HepG2 (cell line): Measurements from ENCODE around the gene KIF13A. TPM values are rescaled to one million over a fixed set of nuclear protein-coding genes. Genes with fewer than 3 reads are reported as not detected.

Source experiments
- ATAC-seq: fragments of 200-7000 bp; cut with Tn5 transposase; 3 replicates; pipeline ENCODE4 v1.9.1; 2020; ENCODE audit warnings: mild to moderate bottlenecking, moderate library complexity
- BruUV-seq: library from RNA; stranded (reverse); fragments of 400-500 nt; replicated peaks from 2 replicates; lab custom pipeline; 2021; lab: Mats Ljungman, UMichigan
- CTCF ChIA-PET: fragments of 300-600 bp; formaldehyde crosslinking; extraction: SDS; loops from one replicate; lab custom pipeline; 2021; ENCODE audit warnings: low total read pairs, inconsistent platforms, low intra/inter-chr PET ratio; lab: Yijun Ruan, JAX
- POLR2A ChIA-PET: fragments of 350-600 bp; sonication (Branson Sonifier 250); formaldehyde crosslinking; loops from one replicate; lab custom pipeline; 2020; ENCODE audit warnings: antibody characterized with exemption, inconsistent platforms; lab: Yijun Ruan, JAX
- DNase-seq: peaks from one replicate; pipeline ENCODE4 v3.0.0-alpha.2; 2015; ENCODE audit warnings: low spot score
- FAIRE-seq: peaks from 3 replicates; lab custom pipeline; 2011; peaks lifted over from hg19 to GRCh38; lab: Jason Lieb, UNC
- H2AFZ ChIP-seq: one replicate; pipeline ENCODE4 v1.6.1; 2011; ENCODE audit warnings: low read length, inconsistent platforms
- H3K27ac ChIP-seq: fragments of 300-600 bp; 3 replicates; pipeline ENCODE4 v1.8.0; 2011; ENCODE audit warnings: mixed run types, mild to moderate bottlenecking, mixed read lengths, low read length, inconsistent platforms; ENCODE audit not compliant: insufficient read depth; ENCODE audit errors: extremely low read length
- H3K27me3 ChIP-seq, 2 experiments: fragments of 200-600 bp in 1 of 2; 2 replicates in 1 of 2; 3 replicates in 1 of 2; pipeline versions ENCODE4 v1.6.0 to v1.8.0; 2011; ENCODE audit warnings: low read length in 2 of 2, mild to moderate bottlenecking in 2 of 2, moderate library complexity in 2 of 2, inconsistent platforms in 1 of 2; ENCODE audit not compliant: insufficient read depth in 2 of 2, control insufficient read depth in 1 of 2
- H3K36me3 ChIP-seq, 2 experiments: fragments of 200-600 bp in 1 of 2; replicated peaks in 1 of 2; 2 replicates in 1 of 2; 3 replicates in 1 of 2; pipeline versions ENCODE4 v1.5.1 to v1.8.0; 2011; ENCODE audit warnings: low read length in 2 of 2, inconsistent platforms in 1 of 2; ENCODE audit not compliant: insufficient read depth in 2 of 2, control insufficient read depth in 1 of 2
- H3K4me1 ChIP-seq: 2 replicates; pipeline ENCODE4 v1.5.1; 2012; ENCODE audit warnings: low read length, inconsistent platforms; ENCODE audit not compliant: insufficient read depth
- H3K4me2 ChIP-seq: 2 replicates; pipeline ENCODE4 v1.6.0; 2011; ENCODE audit warnings: low read depth, low read length, inconsistent platforms
- H3K4me3 ChIP-seq, 3 experiments: fragments of 200-600 bp in 1 of 3; sonication (generic), shearing (Covaris generic) in 1 of 3; replicated peaks in 1 of 3; 2 replicates each; pipeline ENCODE4 v1.5.1; 2011 to 2016; ENCODE audit warnings: low read length in 3 of 3, inconsistent platforms in 2 of 3, low read depth in 2 of 3, mild to moderate bottlenecking in 2 of 3, control low read depth in 1 of 3, mixed read lengths in 1 of 3; ENCODE audit not compliant: insufficient read depth in 1 of 3
- H3K79me2 ChIP-seq: one replicate; pipeline ENCODE4 v1.6.1; 2011; ENCODE audit warnings: low read length, inconsistent platforms; ENCODE audit not compliant: insufficient read depth
- H3K9ac ChIP-seq: 2 replicates; pipeline ENCODE4 v1.6.0; 2011; ENCODE audit warnings: mild to moderate bottlenecking, low read depth, low read length, inconsistent platforms; ENCODE audit not compliant: insufficient read depth
- H3K9me3 ChIP-seq: 2 replicates; pipeline ENCODE4 v1.5.1; 2012; ENCODE audit warnings: mild to moderate bottlenecking, low read length
- H4K20me1 ChIP-seq: 2 replicates; pipeline ENCODE4 v1.6.0; 2011; ENCODE audit warnings: inconsistent platforms, mild to moderate bottlenecking, low read length, moderate library complexity; ENCODE audit not compliant: insufficient read depth
- ATF7 ChIP-seq, 2 experiments: fragments of 450-650 bp in 1 of 2; sonication (generic) in 1 of 2; formaldehyde crosslinking in 1 of 2; IDR thresholded peaks; 2 replicates each; pipeline versions ENCODE4 v1.4.0 to v1.6.1; 2016 to 2020; ENCODE audit warnings: antibody characterized with exemption in 1 of 2, mild to moderate bottlenecking in 1 of 2, missing genetic modification reagents in 1 of 2
- CBFB ChIP-seq: sonication (generic); formaldehyde crosslinking; IDR thresholded peaks from 2 replicates; pipeline ENCODE4 v1.4.0; 2020; ENCODE audit warnings: missing genetic modification reagents
- GTF3A ChIP-seq: sonication (generic); formaldehyde crosslinking; conservative IDR thresholded peaks from 2 replicates; pipeline ENCODE4 v1.4.0; 2020; ENCODE audit warnings: mild to moderate bottlenecking, missing genetic modification reagents
- WGBS: methylation state at CpG from one replicate; pipeline ENCODE4 v1.1.6; 2017; ENCODE audit warnings: low lambda C conversion rate; 5-methylcytosine and 5-hydroxymethylcytosine counted together
- in situ Hi-C: cut with HindIII; loops from 2 replicates; pipeline ENCODE4 v1.10.0; 2017; ENCODE audit warnings: low pct_unique_long_range_greater_than_20kb; ENCODE audit not compliant: extremely low pct_ligation_motif_present
- intact Hi-C: fragments of 100-400 bp; cut with micrococcal nuclease; formaldehyde crosslinking; loops from one replicate; pipeline ENCODE4 v1.10.0; 2022; ENCODE audit not compliant: unreplicated experiment
- polyA plus RNA-seq, 8 experiments: library from polyadenylated mRNA; depleted of rRNA in 3 of 8; stranded (reverse) in 7 of 8; unstranded in 1 of 8; fragments of >200 nt; fragmentation: Illumina TruSeq in 4 of 8; extraction: Trizol in 4 of 8; gene quantifications; 2 replicates each; pipeline versions ENCODE4 v1.2.1 to v1.2.3, GENCODE V29; 2011 to 2016; ENCODE audit warnings: low read depth in 4 of 8, missing spikeins in 1 of 8, mixed read lengths in 1 of 8; ENCODE audit not compliant: insufficient read depth in 1 of 8
- total RNA-seq, 5 experiments: library from RNA; depleted of rRNA; stranded (reverse); fragments of >200 nt; fragmentation: Illumina TruSeq; extraction: Trizol; gene quantifications; 2 replicates each; pipeline ENCODE4 v1.2.3, GENCODE V29; 2016; ENCODE audit warnings: low read depth in 1 of 5

The KIF13A gene
- total and polyA plus RNA-seq, 2 of the 13 experiments (the other 11 are each of a cell fraction or from before 2014, with no cell fraction given), result 21.1 to 37.2 TPM

DNA sequence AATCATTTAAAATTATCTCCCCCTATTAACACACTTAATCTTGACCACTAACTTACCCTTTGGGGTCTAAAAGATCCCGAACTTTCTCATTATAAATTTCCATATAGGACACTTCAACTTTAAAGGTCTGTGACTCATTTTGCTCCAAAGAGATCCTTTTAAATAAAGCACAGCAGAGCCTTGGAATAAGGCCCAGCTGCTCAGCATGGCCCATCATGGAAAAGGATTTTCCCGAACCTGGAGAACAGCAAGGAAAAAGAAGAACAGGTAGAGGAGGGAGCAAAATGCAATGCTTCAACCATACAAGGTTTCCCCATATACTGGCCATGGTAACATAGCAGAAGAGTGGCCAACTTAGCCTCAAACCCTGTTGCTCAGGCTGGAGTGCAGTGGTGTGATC, 132.1 kb downstream of the KIF13A start:
- CTCF ChIA-PET, result no interaction called here
- Histone ChIP-seq H3K9me3 (no peaks in the 10 kb centered on the region), H3K27me3 (no peaks in the 10 kb centered on the region), H3K4me2 (no peak overlapping the region), H3K79me2 (no peaks in the 10 kb centered on the region), H3K4me1 (no peaks in the 10 kb centered on the region)
- FAIRE-seq, result no peak
- 96% methylated on average over 2 of the region's 2 CpGs for WGBS
- ATAC-seq, result no peak
- no peak for TF ChIP-seq CBFB (CRISPR knock-in tag)
- TF ChIP-seq, all 625 proteins: peak for 0
- intact Hi-C loops (no loop called here), in situ Hi-C loops (no loop called here)
- peaks cover 4 to 22% of the 10 kb centered on the region in 2 experiments for H3K36me3 ChIP-seq
- no TSS peak for BruUV-seq
- H2AFZ ChIP-seq, result no peak overlapping the region
- H4K20me1 ChIP-seq, result no peaks in the 10 kb centered on the region
- H3K9ac ChIP-seq, result no peak overlapping the region
- no peak overlapping the region for H3K4me3 ChIP-seq
- POLR2A ChIA-PET, result no interaction called here
- H3K27ac ChIP-seq, result no peak overlapping the region
- no peak for DNase-seq

DNA sequence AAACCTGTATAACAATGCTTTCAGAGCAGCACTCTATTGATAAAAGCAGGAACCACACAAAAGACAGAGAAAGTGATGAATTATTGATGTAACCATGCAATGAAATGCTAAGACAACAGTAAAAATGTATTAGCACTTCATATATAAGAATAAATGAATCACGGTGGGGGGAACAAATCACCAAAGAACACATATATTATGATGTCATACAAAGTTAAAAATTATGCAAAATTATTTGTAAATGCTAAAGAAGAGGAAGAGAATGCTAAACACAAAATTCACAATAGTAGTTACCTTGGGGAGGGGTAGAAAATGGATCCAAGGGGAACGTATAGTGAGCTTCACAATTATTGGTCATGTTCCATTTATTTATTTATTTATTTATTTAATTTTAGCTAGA, 133.9 kb downstream of the KIF13A start:
- no peak for ATAC-seq
- intact Hi-C loops, result no loop called here

More for the DNA sequence above, 133.9 kb downstream of the KIF13A start:
- DNase-seq, result no peak
- H4K20me1 ChIP-seq, result no peaks in the 10 kb centered on the region
- no peak overlapping the region for H3K27ac ChIP-seq
- no peaks in the 10 kb centered on the region for H3K9me3 ChIP-seq
- 99% methylated on average over 2 of the region's 2 CpGs for WGBS
- H3K36me3 ChIP-seq, result peaks cover 4 to 40% of the 10 kb centered on the region in 2 experiments
- no peaks in the 10 kb centered on the region for H3K4me1 ChIP-seq
- CTCF ChIA-PET, result no interaction called here
- no peak overlapping the region for H3K9ac ChIP-seq
- H3K4me3 ChIP-seq, result no peak overlapping the region
- TF ChIP-seq ATF7 (IDR thresholded peaks at IDR 0.05) (peak; percentile 93), ATF7 (CRISPR knock-in tag; IDR thresholded peaks at IDR 0.05) (no peak), GTF3A (no peak)
- POLR2A ChIA-PET, result no interaction called here
- no peak for FAIRE-seq
- H2AFZ ChIP-seq, result no peak overlapping the region
- no peaks in the 10 kb centered on the region for H3K27me3 ChIP-seq
- in situ Hi-C loops, result no loop called here
- no TSS peak for BruUV-seq
- no peaks in the 10 kb centered on the region for H3K79me2 ChIP-seq
- H3K4me2 ChIP-seq, result no peak overlapping the region
